Activated CD4-positive, alpha-beta T cell treated with anti-CD3 and anti-CD28 coated beads for 4 hours (primary cell): Measurements from ENCODE around the gene RBM3.

Experiments used
- DNase-seq, 2 donors: peaks; one replicate each; pipeline ENCODE4 v3.0.0-alpha.2; 2020

RBM3 gene

DNA sequence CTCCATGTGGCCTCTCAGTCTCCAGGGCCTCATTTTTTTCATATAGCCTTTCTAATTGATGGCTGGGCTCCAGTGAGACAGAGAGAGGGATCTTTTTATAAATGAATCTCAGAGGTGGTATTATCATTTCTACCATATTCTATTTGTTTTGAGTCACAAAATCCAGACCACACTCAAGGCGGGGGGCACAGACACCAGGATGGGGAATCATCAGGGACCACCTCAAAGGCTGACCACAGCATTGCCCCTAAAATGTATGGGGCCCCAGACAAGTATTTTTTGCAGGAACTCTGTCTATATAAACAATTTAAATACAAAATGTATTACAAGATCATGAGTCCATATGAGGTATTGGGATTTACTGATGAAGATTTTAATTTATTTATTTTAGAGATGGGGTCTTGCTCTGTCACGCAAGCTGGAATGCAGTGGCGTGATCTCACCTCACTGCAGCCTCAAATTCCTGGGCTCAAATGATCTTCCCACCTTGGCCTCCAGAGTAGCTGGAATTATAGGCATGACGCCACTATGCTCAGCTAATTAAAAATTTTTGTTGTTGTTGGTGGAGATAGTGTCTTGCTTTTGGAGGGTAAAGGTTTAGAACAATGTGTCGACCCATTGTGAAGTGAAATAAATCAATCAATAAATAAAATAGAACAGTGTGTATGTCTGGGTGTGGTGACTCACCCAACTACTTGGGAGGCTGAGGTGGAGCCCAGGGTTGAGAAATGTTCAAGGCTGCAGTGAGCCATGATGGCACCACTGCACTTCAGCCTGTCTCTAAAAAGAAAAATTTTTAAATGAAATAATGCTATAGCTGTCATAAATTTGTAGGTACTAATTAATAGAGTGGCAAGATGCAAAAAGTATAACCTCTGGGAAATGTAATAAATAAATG is 52.4 kb downstream of the RBM3 start:
- no peak for DNase-seq
